ENCODE results near the gene PTPRG. TPM values are rescaled to one million over a fixed set of nuclear protein-coding genes. Genes with fewer than 3 reads are reported as not detected.

PTPRG gene
- total and polyA plus RNA-seq, 2 donors, result 3.9 to 4.1 TPM

DNA sequence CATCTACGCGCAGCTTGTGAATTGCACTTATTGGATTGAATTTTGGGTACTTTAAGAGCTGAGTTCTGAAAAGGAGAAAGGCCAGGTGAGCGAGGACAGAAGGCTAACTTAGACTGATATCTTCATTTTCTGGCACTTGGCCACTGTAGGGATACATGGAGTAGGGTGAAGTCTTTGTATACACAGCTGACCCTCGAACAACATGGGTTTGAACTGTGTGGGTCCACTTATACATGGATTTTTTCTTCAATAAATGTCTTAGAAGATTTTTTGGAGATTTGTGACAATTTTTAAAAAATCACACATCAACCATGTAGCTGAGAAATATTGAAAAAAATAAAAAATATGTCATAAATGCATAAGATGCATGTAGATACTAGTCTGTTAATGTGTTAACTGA, 18.3 kb downstream of the PTPRG start:
- Histone ChIP-seq H3K4me1 (ENCODE audit: control insufficient read depth in 2 of 2, insufficient read depth in 2 of 2, low read length in 2 of 2) (no peaks in the 10 kb centered on the region), H3K27me3 (ENCODE audit: control insufficient read depth in 2 of 2, insufficient read depth in 1 of 2, low read length in 1 of 2) (no peaks in the 10 kb centered on the region), H3K36me3 (ENCODE audit: control insufficient read depth in 2 of 2, insufficient read depth in 2 of 2, low read length in 1 of 2) (no peaks in the 10 kb centered on the region), H3K9me3 (ENCODE audit: control insufficient read depth in 2 of 2, insufficient read depth in 1 of 2, low read length in 1 of 2) (no peaks in the 10 kb centered on the region), H3K27ac (ENCODE audit: low read depth in 1 of 2, low read length in 1 of 2) (no peak overlapping the region), H3K4me3 (ENCODE audit: low read length in 2 of 2) (no peak overlapping the region)
- no peak for DNase-seq (ENCODE audit: low read depth in 6 of 9, low spot score in 9 of 9)
- 92% methylated on average over 4 of the region's 4 CpGs for WGBS

- Histone ChIP-seq H3K9me3 (ENCODE audit: control insufficient read depth in 2 of 2, insufficient read depth in 1 of 2, low read length in 1 of 2) (no peaks in the 10 kb centered on the region), H3K4me1 (ENCODE audit: control insufficient read depth in 2 of 2, insufficient read depth in 2 of 2, low read length in 2 of 2) (no peaks in the 10 kb centered on the region), H3K27me3 (ENCODE audit: control insufficient read depth in 2 of 2, insufficient read depth in 1 of 2, low read length in 1 of 2) (no peaks in the 10 kb centered on the region), H3K36me3 (ENCODE audit: control insufficient read depth in 2 of 2, insufficient read depth in 2 of 2, low read length in 1 of 2) (no peaks in the 10 kb centered on the region), H3K27ac (ENCODE audit: low read depth in 1 of 2, low read length in 1 of 2) (no peak overlapping the region), H3K4me3 (ENCODE audit: low read length in 2 of 2) (no peak overlapping the region)
- WGBS, result 86% methylated on average over 7 of the region's 7 CpGs
- no peak for DNase-seq (ENCODE audit: low read depth in 6 of 9, low spot score in 9 of 9)
Measured at GRCh38 chr3:61580982-61581643, 19.7 kb downstream of the PTPRG start.

GRCh38 chr3:61582287-61582686, 20.9 kb downstream of the PTPRG start:
- Histone ChIP-seq H3K27ac (ENCODE audit: low read depth in 1 of 2, low read length in 1 of 2) (no peak overlapping the region), H3K27me3 (ENCODE audit: control insufficient read depth in 2 of 2, insufficient read depth in 1 of 2, low read length in 1 of 2) (no peaks in the 10 kb centered on the region), H3K36me3 (ENCODE audit: control insufficient read depth in 2 of 2, insufficient read depth in 2 of 2, low read length in 1 of 2) (no peaks in the 10 kb centered on the region), H3K4me3 (ENCODE audit: low read length in 2 of 2) (no peak overlapping the region), H3K9me3 (ENCODE audit: control insufficient read depth in 2 of 2, insufficient read depth in 1 of 2, low read length in 1 of 2) (no peaks in the 10 kb centered on the region), H3K4me1 (ENCODE audit: control insufficient read depth in 2 of 2, insufficient read depth in 2 of 2, low read length in 2 of 2) (no peaks in the 10 kb centered on the region)
- DNase-seq (ENCODE audit: low read depth in 6 of 9, low spot score in 9 of 9), result no peak
- 86% methylated on average over 4 of the region's 4 CpGs for WGBS

DNA sequence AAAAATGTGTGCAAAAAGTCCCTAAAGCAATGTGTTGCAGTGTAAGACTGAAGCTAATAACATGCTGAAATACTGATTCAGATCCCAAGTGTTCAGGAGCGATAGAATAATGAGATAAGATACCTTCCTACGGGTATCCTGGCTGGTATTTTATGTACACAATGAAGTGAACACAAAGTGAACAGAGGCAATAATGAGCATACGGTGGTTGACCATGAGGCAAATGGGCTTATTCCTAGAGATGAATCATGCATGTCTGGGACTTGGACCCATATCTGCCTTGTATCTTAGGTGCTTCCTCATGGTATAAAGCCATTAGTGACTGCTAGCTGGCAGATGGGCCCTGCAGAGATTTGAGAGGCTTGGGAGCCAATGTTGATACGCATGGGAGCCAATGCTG, 21.5 kb downstream of the PTPRG start:
- Histone ChIP-seq H3K27ac (ENCODE audit: low read depth in 1 of 2, low read length in 1 of 2) (no peak overlapping the region), H3K27me3 (ENCODE audit: control insufficient read depth in 2 of 2, insufficient read depth in 1 of 2, low read length in 1 of 2) (no peaks in the 10 kb centered on the region), H3K9me3 (ENCODE audit: control insufficient read depth in 2 of 2, insufficient read depth in 1 of 2, low read length in 1 of 2) (no peaks in the 10 kb centered on the region), H3K36me3 (ENCODE audit: control insufficient read depth in 2 of 2, insufficient read depth in 2 of 2, low read length in 1 of 2) (no peaks in the 10 kb centered on the region), H3K4me3 (ENCODE audit: low read length in 2 of 2) (no peak overlapping the region), H3K4me1 (ENCODE audit: control insufficient read depth in 2 of 2, insufficient read depth in 2 of 2, low read length in 2 of 2) (no peaks in the 10 kb centered on the region)
- 93% methylated on average over 4 of the region's 4 CpGs for WGBS
- no peak for DNase-seq (ENCODE audit: low read depth in 6 of 9, low spot score in 9 of 9)

DNA sequence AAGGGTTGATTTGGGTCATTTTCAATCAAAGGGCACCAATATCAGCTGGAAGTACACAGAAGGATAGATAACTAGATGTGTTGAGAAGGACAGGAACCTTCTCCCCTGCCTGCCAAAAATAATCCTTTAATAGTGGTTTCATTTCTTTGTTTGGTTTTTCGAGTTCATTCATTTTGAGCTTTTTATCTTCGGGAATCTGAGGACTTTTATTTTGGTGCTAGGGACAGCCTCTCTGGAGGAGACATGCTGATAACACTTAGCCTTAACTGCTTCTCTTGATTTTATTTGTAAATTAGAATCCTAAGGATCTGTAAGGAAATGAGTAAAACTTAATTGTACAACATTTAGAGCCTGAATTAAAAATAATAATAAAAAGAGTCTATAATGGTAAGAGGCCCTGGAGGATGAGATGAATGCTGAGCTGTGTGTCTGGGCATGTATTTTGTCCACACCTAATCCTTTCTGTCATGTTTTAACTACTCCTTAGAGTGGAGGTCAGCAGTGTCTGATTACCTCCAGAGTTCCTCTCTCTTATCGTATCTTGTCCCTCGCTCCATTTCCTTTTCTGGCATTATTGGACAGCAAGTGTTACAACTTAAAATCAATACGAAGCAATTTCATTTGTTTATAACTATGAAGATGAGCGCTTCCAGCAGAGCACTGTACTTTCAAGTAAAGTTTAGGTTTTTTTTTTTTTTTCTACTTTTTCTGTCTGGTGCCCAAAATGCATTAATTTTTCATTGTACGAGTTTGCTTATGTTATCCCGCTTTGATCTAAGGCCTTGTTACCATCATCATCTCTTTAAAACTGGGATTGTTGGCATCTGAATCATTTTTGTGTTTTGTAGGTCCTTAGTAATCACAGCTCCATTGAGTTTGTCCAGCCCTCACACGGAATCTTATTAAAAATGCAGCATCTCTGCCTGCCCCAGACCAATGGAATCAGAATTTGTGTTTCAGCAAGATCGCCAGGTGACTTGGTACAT, 22.8 kb downstream of the PTPRG start:
- no peak for DNase-seq (ENCODE audit: low read depth in 6 of 9, low spot score in 9 of 9)
- Histone ChIP-seq H3K4me3 (ENCODE audit: low read length in 2 of 2) (no peak overlapping the region), H3K9me3 (ENCODE audit: control insufficient read depth in 2 of 2, insufficient read depth in 1 of 2, low read length in 1 of 2) (no peaks in the 10 kb centered on the region), H3K27me3 (ENCODE audit: control insufficient read depth in 2 of 2, insufficient read depth in 1 of 2, low read length in 1 of 2) (no peaks in the 10 kb centered on the region), H3K4me1 (ENCODE audit: control insufficient read depth in 2 of 2, insufficient read depth in 2 of 2, low read length in 2 of 2) (no peaks in the 10 kb centered on the region), H3K36me3 (ENCODE audit: control insufficient read depth in 2 of 2, insufficient read depth in 2 of 2, low read length in 1 of 2) (no peaks in the 10 kb centered on the region), H3K27ac (ENCODE audit: low read depth in 1 of 2, low read length in 1 of 2) (no peak overlapping the region)
- WGBS, result 89% methylated on average over 10 of the region's 10 CpGs

- no peaks in the 10 kb centered on the region for H3K9me3 ChIP-seq (ENCODE audit: control insufficient read depth in 2 of 2, insufficient read depth in 1 of 2, low read length in 1 of 2)
- DNase-seq (ENCODE audit: low read depth in 6 of 9, low spot score in 9 of 9), result no peak
- WGBS, result 93% methylated on average over 5 of the region's 5 CpGs
- no peak overlapping the region for H3K27ac ChIP-seq (ENCODE audit: low read depth in 1 of 2, low read length in 1 of 2)
- H3K4me3 ChIP-seq (ENCODE audit: low read length in 2 of 2), result no peak overlapping the region
- H3K27me3 ChIP-seq (ENCODE audit: control insufficient read depth in 2 of 2, insufficient read depth in 1 of 2, low read length in 1 of 2), result no peaks in the 10 kb centered on the region
- H3K36me3 ChIP-seq (ENCODE audit: control insufficient read depth in 2 of 2, insufficient read depth in 2 of 2, low read length in 1 of 2), result no peaks in the 10 kb centered on the region
- no peaks in the 10 kb centered on the region for H3K4me1 ChIP-seq (ENCODE audit: control insufficient read depth in 2 of 2, insufficient read depth in 2 of 2, low read length in 2 of 2)
Measured at GRCh38 chr3:61589856-61590255, 28.5 kb downstream of the PTPRG start.

DNA sequence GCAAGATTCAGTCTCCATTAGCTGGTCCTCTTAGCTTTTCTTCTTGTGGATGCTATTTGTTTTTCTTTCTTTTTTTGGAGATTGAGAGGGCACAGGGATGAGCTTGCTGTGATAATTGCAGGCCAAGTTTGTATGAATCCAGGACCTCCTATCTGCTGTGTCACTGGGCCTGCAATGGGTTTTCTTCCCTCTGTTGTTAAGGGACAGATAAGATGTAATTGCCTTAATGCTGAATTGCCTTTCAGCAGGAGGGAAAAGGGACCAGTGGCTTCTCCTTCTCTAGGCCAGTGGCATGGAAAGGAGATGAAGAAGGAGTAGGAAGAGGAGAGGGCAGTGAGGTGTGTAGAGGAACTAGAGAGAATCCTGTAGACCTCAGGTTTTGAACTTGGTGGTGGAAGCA, 29.9 kb downstream of the PTPRG start:
- no peak overlapping the region for H3K4me3 ChIP-seq (ENCODE audit: low read length in 2 of 2)
- H3K4me1 ChIP-seq (ENCODE audit: control insufficient read depth in 2 of 2, insufficient read depth in 2 of 2, low read length in 2 of 2), result no peaks in the 10 kb centered on the region
- H3K36me3 ChIP-seq (ENCODE audit: control insufficient read depth in 2 of 2, insufficient read depth in 2 of 2, low read length in 1 of 2), result no peaks in the 10 kb centered on the region
- no peak for DNase-seq (ENCODE audit: low read depth in 6 of 9, low spot score in 9 of 9)
- H3K9me3 ChIP-seq (ENCODE audit: control insufficient read depth in 2 of 2, insufficient read depth in 1 of 2, low read length in 1 of 2), result no peaks in the 10 kb centered on the region
- no peaks in the 10 kb centered on the region for H3K27me3 ChIP-seq (ENCODE audit: control insufficient read depth in 2 of 2, insufficient read depth in 1 of 2, low read length in 1 of 2)
- no peak overlapping the region for H3K27ac ChIP-seq (ENCODE audit: low read depth in 1 of 2, low read length in 1 of 2)

- no peak overlapping the region for H3K4me3 ChIP-seq (ENCODE audit: low read length in 2 of 2)
- H3K27me3 ChIP-seq (ENCODE audit: control insufficient read depth in 2 of 2, insufficient read depth in 1 of 2, low read length in 1 of 2), result no peaks in the 10 kb centered on the region
- DNase-seq (ENCODE audit: low read depth in 6 of 9, low spot score in 9 of 9), result no peak
- H3K9me3 ChIP-seq (ENCODE audit: control insufficient read depth in 2 of 2, insufficient read depth in 1 of 2, low read length in 1 of 2), result no peaks in the 10 kb centered on the region
- no peak overlapping the region for H3K27ac ChIP-seq (ENCODE audit: low read depth in 1 of 2, low read length in 1 of 2)
- WGBS, result 94% methylated on average over 4 of the region's 4 CpGs
- no peaks in the 10 kb centered on the region for H3K4me1 ChIP-seq (ENCODE audit: control insufficient read depth in 2 of 2, insufficient read depth in 2 of 2, low read length in 2 of 2)
- H3K36me3 ChIP-seq (ENCODE audit: control insufficient read depth in 2 of 2, insufficient read depth in 2 of 2, low read length in 1 of 2), result no peaks in the 10 kb centered on the region
Measured at GRCh38 chr3:61593446-61594029, 32.2 kb downstream of the PTPRG start.
